A549 treated with GW870086 at 1 μM for 4 hours (cell line): ENCODE measurements around the gene SYNM. TPM values are rescaled to one million over a fixed set of nuclear protein-coding genes. Genes with fewer than 3 reads are reported as not detected.

Experiments
- total RNA-seq: library from RNA; stranded (reverse); fragments of 200-300 nt; extraction: Qiagen RNA extraction; gene quantifications from 5 replicates; pipeline ENCODE4 v1.2.3, GENCODE V29; 2022; ENCODE audit warnings: low read depth

The SYNM gene, protein sequence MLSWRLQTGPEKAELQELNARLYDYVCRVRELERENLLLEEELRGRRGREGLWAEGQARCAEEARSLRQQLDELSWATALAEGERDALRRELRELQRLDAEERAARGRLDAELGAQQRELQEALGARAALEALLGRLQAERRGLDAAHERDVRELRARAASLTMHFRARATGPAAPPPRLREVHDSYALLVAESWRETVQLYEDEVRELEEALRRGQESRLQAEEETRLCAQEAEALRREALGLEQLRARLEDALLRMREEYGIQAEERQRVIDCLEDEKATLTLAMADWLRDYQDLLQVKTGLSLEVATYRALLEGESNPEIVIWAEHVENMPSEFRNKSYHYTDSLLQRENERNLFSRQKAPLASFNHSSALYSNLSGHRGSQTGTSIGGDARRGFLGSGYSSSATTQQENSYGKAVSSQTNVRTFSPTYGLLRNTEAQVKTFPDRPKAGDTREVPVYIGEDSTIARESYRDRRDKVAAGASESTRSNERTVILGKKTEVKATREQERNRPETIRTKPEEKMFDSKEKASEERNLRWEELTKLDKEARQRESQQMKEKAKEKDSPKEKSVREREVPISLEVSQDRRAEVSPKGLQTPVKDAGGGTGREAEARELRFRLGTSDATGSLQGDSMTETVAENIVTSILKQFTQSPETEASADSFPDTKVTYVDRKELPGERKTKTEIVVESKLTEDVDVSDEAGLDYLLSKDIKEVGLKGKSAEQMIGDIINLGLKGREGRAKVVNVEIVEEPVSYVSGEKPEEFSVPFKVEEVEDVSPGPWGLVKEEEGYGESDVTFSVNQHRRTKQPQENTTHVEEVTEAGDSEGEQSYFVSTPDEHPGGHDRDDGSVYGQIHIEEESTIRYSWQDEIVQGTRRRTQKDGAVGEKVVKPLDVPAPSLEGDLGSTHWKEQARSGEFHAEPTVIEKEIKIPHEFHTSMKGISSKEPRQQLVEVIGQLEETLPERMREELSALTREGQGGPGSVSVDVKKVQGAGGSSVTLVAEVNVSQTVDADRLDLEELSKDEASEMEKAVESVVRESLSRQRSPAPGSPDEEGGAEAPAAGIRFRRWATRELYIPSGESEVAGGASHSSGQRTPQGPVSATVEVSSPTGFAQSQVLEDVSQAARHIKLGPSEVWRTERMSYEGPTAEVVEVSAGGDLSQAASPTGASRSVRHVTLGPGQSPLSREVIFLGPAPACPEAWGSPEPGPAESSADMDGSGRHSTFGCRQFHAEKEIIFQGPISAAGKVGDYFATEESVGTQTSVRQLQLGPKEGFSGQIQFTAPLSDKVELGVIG (N-terminal part only)
- 32.6 to 36.3 TPM (median 33.6 TPM) in 5 replicates for total RNA-seq

DNA sequence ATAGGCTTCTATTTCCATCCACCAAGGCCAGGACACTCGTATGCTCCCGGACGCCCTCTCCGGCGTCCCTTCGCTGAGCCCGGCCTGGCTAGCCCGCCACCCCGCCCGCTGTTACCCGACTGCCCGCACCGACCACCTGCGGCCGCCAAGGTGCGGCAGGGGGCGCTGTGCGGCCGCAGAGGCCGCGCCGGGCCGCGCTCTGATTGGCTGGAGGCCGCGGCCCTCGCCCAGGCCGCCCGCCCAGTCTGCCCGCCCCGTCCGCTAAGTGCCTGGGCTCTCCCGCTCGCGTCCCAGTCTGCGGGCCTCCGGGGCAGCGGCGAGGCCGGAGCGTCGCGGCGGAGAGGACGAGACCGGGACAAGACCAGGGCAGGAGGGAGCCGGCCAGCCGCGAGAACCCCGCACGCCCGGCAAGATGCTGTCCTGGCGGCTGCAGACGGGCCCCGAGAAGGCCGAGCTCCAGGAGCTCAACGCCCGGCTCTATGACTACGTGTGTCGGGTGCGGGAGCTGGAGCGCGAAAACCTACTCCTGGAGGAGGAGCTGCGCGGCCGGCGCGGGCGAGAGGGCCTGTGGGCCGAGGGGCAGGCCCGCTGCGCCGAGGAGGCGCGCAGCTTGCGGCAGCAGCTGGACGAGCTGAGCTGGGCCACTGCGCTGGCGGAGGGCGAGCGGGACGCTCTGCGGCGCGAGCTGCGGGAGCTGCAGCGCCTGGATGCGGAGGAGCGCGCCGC, at the start of gene SYNM:
TSS of gene SYNM (plus strand) at position 293 of the 726 bp plus-strand sequence. CDS start at position 413, 120 bp downstream.

Other genes starting within 250 kb of the SYNM start
- not detected in 5 replicates for gene PGPEP1L, start 97.3 kb upstream of the SYNM start, total RNA-seq
- gene TTC23, start 144.5 kb downstream of the SYNM start, total RNA-seq: 6.5 to 12.3 TPM (median 10.1 TPM) in 5 replicates
- gene LRRC28, start 146.4 kb downstream of the SYNM start, total RNA-seq: 12.6 to 17.9 TPM (median 15.3 TPM) in 5 replicates